MM.1S (cell line): Measurements from ENCODE around the gene ZNF101.
"Not testable (repeated sequence)": the region's sequence is repeated elsewhere in the genome, so short reads cannot be mapped to it uniquely, and the experiment has no call there.

Experiments
- CTCF ChIP-seq: fragments of 300-600 bp; sonication (generic); IDR thresholded peaks from 2 replicates; pipeline ENCODE4 v1.5.1; 2016; ENCODE audit warnings: antibody characterized with exemption, low read length, mixed read lengths
- EZH2 ChIP-seq: fragments of 300-600 bp; sonication (generic); optimal IDR thresholded peaks from 2 replicates; pipeline ENCODE3; 2017; ENCODE audit warnings: low read depth, mild to moderate bottlenecking, antibody characterized with exemption, low read length, mixed read lengths

DNA sequence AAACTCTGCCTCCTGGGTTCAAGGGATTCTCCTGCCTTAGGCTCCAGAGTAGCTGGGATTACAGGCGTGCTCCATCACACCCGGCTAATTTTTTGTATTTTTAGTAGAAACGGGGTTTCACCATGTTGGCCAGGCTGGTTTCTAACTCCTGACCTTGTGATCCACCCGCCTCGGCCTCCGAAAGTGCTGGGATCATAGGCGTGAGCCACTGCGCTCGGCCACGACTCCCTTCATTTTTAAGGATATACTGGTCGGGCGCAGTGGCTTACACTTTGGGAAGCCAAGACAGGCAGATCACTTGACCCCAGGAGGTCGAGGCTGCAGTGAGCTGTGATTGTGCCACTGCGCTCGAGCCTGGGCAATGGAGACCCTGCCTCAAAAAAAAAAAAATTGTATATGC lies 17.5 kb downstream of the ZNF101 start:
- TF ChIP-seq EZH2, CTCF: not testable (repeated sequence)
